ENCODE results near the gene TAF15. TPM values are rescaled to one million over a fixed set of nuclear protein-coding genes. Genes with fewer than 3 reads are reported as not detected.

Gene TAF15
- total RNA-seq, 2 experiments from 2014 or later, result 252 to 256 TPM

DNA sequence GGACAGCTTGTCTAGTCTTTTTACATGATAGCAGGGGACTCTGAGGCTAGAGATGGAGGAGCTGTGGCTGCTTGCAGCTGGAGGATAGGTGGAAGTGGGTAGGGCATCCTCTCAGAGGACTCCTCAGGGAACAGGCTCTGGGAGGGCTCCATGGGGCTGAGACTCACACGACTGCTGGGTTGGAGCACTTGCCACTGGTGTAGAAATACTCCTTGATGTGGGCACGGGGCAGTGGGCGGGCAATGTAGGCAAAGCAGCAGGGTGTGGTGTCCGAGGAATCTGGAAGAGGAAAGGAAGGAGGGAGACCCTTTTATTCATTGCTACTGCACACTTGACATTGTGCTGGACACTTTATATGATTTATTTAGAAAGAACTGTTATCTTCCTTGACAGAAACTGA lies 69.1 kb downstream of the TAF15 start:
- H3K9me3 Mint-ChIP-seq, result no peaks in the 10 kb centered on the region
- no peak overlapping the region for H3K27ac Mint-ChIP-seq
- CTCF ChIA-PET, result interaction anchor here (0.7 to 1.1 kb wide), 2 partner anchors 13 to 30 kb away, joined by 4 read pairs; no protein-coding TSS in a partner anchor
- no peak overlapping the region for H3K4me3 Mint-ChIP-seq
- H3K27me3 Mint-ChIP-seq (ENCODE audit: low read depth), result no peaks in the 10 kb centered on the region
- no peak for DNase-seq
- peaks cover 17% of the 10 kb centered on the region for H3K4me1 Mint-ChIP-seq (ENCODE audit: low read depth)
- intact Hi-C loops (cut with micrococcal nuclease), result loop anchor here (10.0 kb wide), 1 partner anchor 56 kb away; the partner anchor contains the start of gene RDM1
- H3K36me3 Mint-ChIP-seq (ENCODE audit: low read depth), result no peaks in the 10 kb centered on the region

- Mint-ChIP-seq H3K27me3 (ENCODE audit: low read depth) (no peaks in the 10 kb centered on the region), H3K4me3 (no peak within 1 kb of the TSS), H3K9me3 (no peaks in the 10 kb centered on the region), H3K36me3 (ENCODE audit: low read depth) (no peaks in the 10 kb centered on the region), H3K4me1 (ENCODE audit: low read depth) (peaks cover 17% of the 10 kb centered on the region), H3K27ac (peak within 1 kb of the TSS; percentile 46)
- DNase-seq, result peak; percentile 37
- CTCF ChIA-PET, result interaction anchor here (1.0 kb wide), 2 partner anchors 30 to 31 kb away, joined by 3 read pairs; no protein-coding TSS in a partner anchor
- intact Hi-C loops (cut with micrococcal nuclease), result loop anchor here (10.0 kb wide), 1 partner anchor 55 kb away; the partner anchor contains the start of gene RDM1
These were observed 70.7 kb downstream of the TAF15 start, which contains the start of gene CCL5 for GRCh38 chr17:35879773-35880654. Gene CCL5, minus strand, starts transcription at chr17:35880360.

DNA sequence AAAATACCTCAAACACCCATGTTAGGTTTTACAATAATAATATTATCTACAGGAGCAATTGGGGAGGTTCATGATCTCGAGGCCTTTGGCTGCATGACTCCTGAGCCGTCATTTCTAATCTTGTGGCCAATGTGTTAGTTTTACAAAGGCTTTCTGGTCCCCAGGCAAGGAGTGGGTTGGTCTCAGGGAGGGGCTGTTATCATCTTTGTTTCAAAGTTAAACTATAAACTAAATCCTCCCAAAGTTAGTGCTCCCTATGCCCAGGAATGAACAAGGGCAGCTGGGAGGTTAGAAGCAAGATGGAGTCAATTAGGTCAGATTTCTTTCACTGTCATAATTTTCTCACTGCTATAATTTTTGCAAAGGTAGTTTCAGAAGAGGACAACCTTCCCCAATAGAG lies 80.0 kb downstream of the TAF15 start:
- intact Hi-C loops (cut with micrococcal nuclease), result no loop called here
- Mint-ChIP-seq H3K27ac (no peak overlapping the region), H3K9me3 (no peaks in the 10 kb centered on the region), H3K36me3 (ENCODE audit: low read depth) (no peaks in the 10 kb centered on the region), H3K27me3 (ENCODE audit: low read depth) (no peaks in the 10 kb centered on the region), H3K4me3 (no peak overlapping the region), H3K4me1 (ENCODE audit: low read depth) (peaks cover 22% of the 10 kb centered on the region)
- CTCF ChIA-PET, result no interaction called here
- DNase-seq, result peak; percentile 11

DNA sequence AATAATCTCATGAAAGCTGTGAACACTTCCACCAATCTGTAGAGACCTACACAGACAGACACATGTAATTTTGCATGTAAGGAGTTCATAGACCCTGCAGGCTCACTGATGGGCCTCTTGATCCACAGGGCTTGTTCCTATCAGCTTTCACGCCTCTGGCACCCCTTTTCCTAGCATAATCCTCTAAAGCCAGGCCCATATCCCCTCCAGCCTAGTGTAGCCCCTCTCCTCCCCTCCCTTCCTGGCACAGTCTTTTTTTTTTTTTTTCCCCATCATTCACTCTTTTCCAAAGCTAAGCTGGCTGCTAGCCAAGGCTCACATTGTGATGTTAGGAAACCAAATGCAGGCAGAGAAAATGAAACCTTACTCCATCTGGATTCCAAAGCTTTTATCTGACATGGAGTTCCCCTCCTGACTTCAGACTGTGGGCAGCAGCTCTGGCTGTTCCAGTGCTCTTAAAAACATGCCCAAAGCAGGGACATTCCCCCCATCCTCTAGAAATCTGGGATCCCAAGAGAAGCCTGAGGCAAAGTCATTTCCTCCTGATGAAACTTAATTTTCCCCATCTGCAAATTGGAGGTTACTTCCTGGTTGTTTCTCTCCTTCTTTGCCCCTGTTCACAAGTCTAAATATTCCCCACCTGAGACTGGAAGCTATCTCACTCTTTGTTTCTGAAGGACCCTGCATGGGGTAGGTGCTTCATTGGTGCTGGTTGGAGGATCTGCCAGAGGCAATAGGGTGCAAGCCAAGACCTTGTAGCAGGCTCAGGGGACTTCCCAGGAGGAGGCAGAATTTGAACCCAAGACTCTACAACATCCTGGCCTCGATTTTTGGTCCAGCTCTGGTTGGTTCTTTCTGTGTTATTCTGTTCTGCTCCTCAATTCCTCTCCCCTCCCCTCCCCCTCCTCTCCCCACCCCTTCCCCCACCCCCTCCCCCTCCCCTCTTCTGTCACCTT lies 80.8 kb downstream of the TAF15 start:
- no peaks in the 10 kb centered on the region for H3K9me3 Mint-ChIP-seq
- no peak overlapping the region for H3K27ac Mint-ChIP-seq
- H3K36me3 Mint-ChIP-seq (ENCODE audit: low read depth), result no peaks in the 10 kb centered on the region
- peaks cover 22% of the 10 kb centered on the region for H3K4me1 Mint-ChIP-seq (ENCODE audit: low read depth)
- DNase-seq, result no peak
- intact Hi-C loops (cut with micrococcal nuclease), result no loop called here
- CTCF ChIA-PET, result interaction anchor here (0.6 kb wide), 1 partner anchor 41 kb away, joined by 3 read pairs; no protein-coding TSS in a partner anchor
- no peak overlapping the region for H3K4me3 Mint-ChIP-seq
- no peaks in the 10 kb centered on the region for H3K27me3 Mint-ChIP-seq (ENCODE audit: low read depth)

GRCh38 chr17:35890774-35891155 lies 81.5 kb downstream of the TAF15 start:
- CTCF ChIA-PET, result interaction anchor here (0.7 kb wide), 1 partner anchor 22 kb away, joined by 3 read pairs; the partner anchor contains the start of gene HEATR9
- Mint-ChIP-seq H3K27ac (no peak overlapping the region), H3K36me3 (ENCODE audit: low read depth) (no peaks in the 10 kb centered on the region), H3K4me1 (ENCODE audit: low read depth) (peaks cover 22% of the 10 kb centered on the region), H3K9me3 (no peaks in the 10 kb centered on the region), H3K27me3 (ENCODE audit: low read depth) (no peaks in the 10 kb centered on the region), H3K4me3 (no peak overlapping the region)
- intact Hi-C loops (cut with micrococcal nuclease), result no loop called here
- DNase-seq, result peak; percentile 6

DNA sequence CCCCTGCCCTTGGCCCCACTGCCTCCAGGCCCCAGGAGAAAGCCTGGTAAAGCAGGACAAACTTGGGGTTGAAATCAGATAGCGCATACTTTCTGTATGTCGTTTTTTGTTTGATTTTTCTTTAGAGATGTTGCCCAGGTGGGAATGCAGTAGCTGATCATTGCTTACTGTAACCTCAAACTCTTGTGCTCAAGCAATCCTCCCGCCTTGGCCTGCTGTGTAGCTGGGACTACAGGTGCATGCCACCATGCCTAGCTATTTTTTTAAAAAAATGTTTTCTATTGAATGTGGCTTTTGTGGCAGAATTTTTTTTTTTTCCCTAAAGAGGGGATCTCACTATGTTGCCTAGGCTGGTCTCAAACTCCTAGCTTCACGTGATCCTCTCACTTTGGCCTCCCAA lies 82.0 kb downstream of the TAF15 start:
- no peak overlapping the region for H3K4me3 Mint-ChIP-seq
- peaks cover 23% of the 10 kb centered on the region for H3K4me1 Mint-ChIP-seq (ENCODE audit: low read depth)
- no peaks in the 10 kb centered on the region for H3K36me3 Mint-ChIP-seq (ENCODE audit: low read depth)
- no peak for DNase-seq
- no peaks in the 10 kb centered on the region for H3K9me3 Mint-ChIP-seq
- no peaks in the 10 kb centered on the region for H3K27me3 Mint-ChIP-seq (ENCODE audit: low read depth)
- CTCF ChIA-PET, result interaction anchor here (0.7 kb wide), 1 partner anchor 22 kb away, joined by 3 read pairs; the partner anchor contains the start of gene HEATR9
- intact Hi-C loops (cut with micrococcal nuclease), result no loop called here
- H3K27ac Mint-ChIP-seq, result no peak overlapping the region

GRCh38 chr17:35892091-35893035 lies 83.1 kb downstream of the TAF15 start:
- Mint-ChIP-seq H3K4me3 (no peak overlapping the region), H3K27ac (peak overlapping the region; percentile 47), H3K36me3 (ENCODE audit: low read depth) (no peaks in the 10 kb centered on the region), H3K9me3 (no peaks in the 10 kb centered on the region), H3K4me1 (ENCODE audit: low read depth) (peaks cover 23% of the 10 kb centered on the region), H3K27me3 (ENCODE audit: low read depth) (no peaks in the 10 kb centered on the region)
- CTCF ChIA-PET, result interaction anchor here (0.6 to 1.3 kb wide), 2 partner anchors 21 to 239 kb away, joined by 4 to 5 read pairs; no protein-coding TSS in a partner anchor
- intact Hi-C loops (cut with micrococcal nuclease), result no loop called here
- DNase-seq, result peak; percentile 80

GRCh38 chr17:35893751-35894150 lies 84.5 kb downstream of the TAF15 start:
- no peaks in the 10 kb centered on the region for H3K9me3 Mint-ChIP-seq
- no peak for DNase-seq
- intact Hi-C loops (cut with micrococcal nuclease), result no loop called here
- CTCF ChIA-PET, result no interaction called here
- H3K27ac Mint-ChIP-seq, result no peak overlapping the region
- H3K4me3 Mint-ChIP-seq, result no peak overlapping the region
- H3K36me3 Mint-ChIP-seq (ENCODE audit: low read depth), result no peaks in the 10 kb centered on the region
- H3K27me3 Mint-ChIP-seq (ENCODE audit: low read depth), result no peaks in the 10 kb centered on the region
- H3K4me1 Mint-ChIP-seq (ENCODE audit: low read depth), result peaks cover 34% of the 10 kb centered on the region

DNA sequence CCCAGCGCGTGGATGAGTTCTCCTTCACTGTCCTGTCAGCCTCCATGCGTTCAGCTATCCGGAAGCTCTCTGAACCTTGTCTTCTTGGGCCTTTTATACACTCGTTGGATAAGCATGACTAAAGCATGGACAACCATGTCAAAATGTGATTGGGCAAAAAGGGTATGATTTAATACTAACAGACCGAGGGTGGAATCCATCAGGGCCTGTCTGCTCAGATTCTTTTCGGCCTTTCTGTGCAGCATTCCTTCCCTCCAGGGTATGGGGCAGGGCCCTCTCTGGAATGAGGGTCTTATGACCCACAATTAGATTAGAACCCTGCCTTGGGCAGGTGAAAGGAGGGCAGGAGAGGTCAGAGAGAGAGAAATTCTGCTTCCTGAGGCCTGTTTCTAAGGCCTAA lies 84.9 kb downstream of the TAF15 start:
- DNase-seq, result no peak
- H3K4me1 Mint-ChIP-seq (ENCODE audit: low read depth), result peaks cover 35% of the 10 kb centered on the region
- no peaks in the 10 kb centered on the region for H3K27me3 Mint-ChIP-seq (ENCODE audit: low read depth)
- no peaks in the 10 kb centered on the region for H3K9me3 Mint-ChIP-seq
- intact Hi-C loops (cut with micrococcal nuclease), result no loop called here
- H3K4me3 Mint-ChIP-seq, result no peak overlapping the region
- CTCF ChIA-PET, result no interaction called here
- H3K36me3 Mint-ChIP-seq (ENCODE audit: low read depth), result no peaks in the 10 kb centered on the region
- no peak overlapping the region for H3K27ac Mint-ChIP-seq

- DNase-seq, result no peak
- Mint-ChIP-seq H3K27ac (no peak overlapping the region), H3K4me1 (ENCODE audit: low read depth) (peaks cover 25% of the 10 kb centered on the region), H3K9me3 (no peaks in the 10 kb centered on the region), H3K27me3 (ENCODE audit: low read depth) (peaks cover 2% of the 10 kb centered on the region), H3K36me3 (ENCODE audit: low read depth) (no peaks in the 10 kb centered on the region), H3K4me3 (no peak overlapping the region)
- intact Hi-C loops (cut with micrococcal nuclease), result no loop called here
- CTCF ChIA-PET, result no interaction called here
These were observed 86.6 kb downstream of the TAF15 start for GRCh38 chr17:35895636-35896587.

Data from activated naive CD4-positive, alpha-beta T cell treated with anti-CD3 and anti-CD28 coated beads for 36 hours (primary cell).